WERI-Rb-1 (cell line): ENCODE results near the gene ADRA2C.

Source experiments
- DNase-seq: peaks from one replicate; pipeline ENCODE4 v3.0.0-alpha.2; 2020
- H3K27ac ChIP-seq: fragments of 250-450 bp; sonication (Bioruptor Pico); 2 replicates; pipeline ENCODE4 v1.5.1; 2020; ENCODE audit warnings: mild to moderate bottlenecking, moderate library complexity
- H3K27me3 ChIP-seq: fragments of 250-450 bp; sonication (Bioruptor Pico); 2 replicates; pipeline ENCODE4 v1.5.1; 2021; ENCODE audit warnings: mild to moderate bottlenecking, low read depth, moderate library complexity; ENCODE audit not compliant: insufficient read depth, severe bottlenecking
- H3K36me3 ChIP-seq: fragments of 250-450 bp; sonication (Bioruptor Pico); 2 replicates; pipeline ENCODE4 v1.5.1; 2020; ENCODE audit warnings: mild to moderate bottlenecking, moderate library complexity
- H3K4me3 ChIP-seq: 2 replicates; pipeline ENCODE4 v1.5.1; 2011; ENCODE audit warnings: low read depth, mild to moderate bottlenecking, control low read depth, low read length
- H3K9me3 ChIP-seq: fragments of 250-450 bp; sonication (Bioruptor Pico); 2 replicates; pipeline ENCODE4 v1.5.1; 2021; ENCODE audit warnings: mild to moderate bottlenecking, moderate library complexity; ENCODE audit not compliant: severe bottlenecking
- CTCF ChIP-seq: IDR thresholded peaks from 2 replicates; pipeline ENCODE4 v1.5.1; 2011; ENCODE audit warnings: low read depth, mild to moderate bottlenecking, control low read depth, inconsistent platforms, low read length

ADRA2C gene

GRCh38 chr4:3784454-3785291, 18.5 kb downstream of the ADRA2C start:
- no peaks in the 10 kb centered on the region for H3K9me3 ChIP-seq
- no peak overlapping the region for H3K4me3 ChIP-seq
- H3K27me3 ChIP-seq = no peaks in the 10 kb centered on the region
- no peak overlapping the region for H3K27ac ChIP-seq
- no peaks in the 10 kb centered on the region for H3K36me3 ChIP-seq
- no peak for TF ChIP-seq CTCF
- DNase-seq = peak; percentile 53

DNA sequence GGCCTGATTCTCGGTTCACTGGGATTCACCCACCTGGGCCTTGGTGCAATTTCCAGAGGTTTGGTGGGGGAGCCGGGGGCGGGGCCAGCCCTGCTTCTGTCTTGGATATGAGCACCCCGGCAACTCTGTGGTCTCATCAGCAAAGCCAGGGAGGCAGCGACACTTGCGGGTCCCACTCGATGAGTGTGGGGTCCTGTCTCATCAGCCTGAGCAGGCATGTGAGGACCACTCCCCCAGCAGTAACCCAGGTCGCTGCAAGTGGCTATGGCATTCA, 19.0 kb downstream of the ADRA2C start:
- H3K27ac ChIP-seq = no peak overlapping the region
- no peak for TF ChIP-seq CTCF
- no peaks in the 10 kb centered on the region for H3K36me3 ChIP-seq
- no peaks in the 10 kb centered on the region for H3K9me3 ChIP-seq
- no peak overlapping the region for H3K4me3 ChIP-seq
- H3K27me3 ChIP-seq = no peaks in the 10 kb centered on the region
- DNase-seq = no peak

DNA sequence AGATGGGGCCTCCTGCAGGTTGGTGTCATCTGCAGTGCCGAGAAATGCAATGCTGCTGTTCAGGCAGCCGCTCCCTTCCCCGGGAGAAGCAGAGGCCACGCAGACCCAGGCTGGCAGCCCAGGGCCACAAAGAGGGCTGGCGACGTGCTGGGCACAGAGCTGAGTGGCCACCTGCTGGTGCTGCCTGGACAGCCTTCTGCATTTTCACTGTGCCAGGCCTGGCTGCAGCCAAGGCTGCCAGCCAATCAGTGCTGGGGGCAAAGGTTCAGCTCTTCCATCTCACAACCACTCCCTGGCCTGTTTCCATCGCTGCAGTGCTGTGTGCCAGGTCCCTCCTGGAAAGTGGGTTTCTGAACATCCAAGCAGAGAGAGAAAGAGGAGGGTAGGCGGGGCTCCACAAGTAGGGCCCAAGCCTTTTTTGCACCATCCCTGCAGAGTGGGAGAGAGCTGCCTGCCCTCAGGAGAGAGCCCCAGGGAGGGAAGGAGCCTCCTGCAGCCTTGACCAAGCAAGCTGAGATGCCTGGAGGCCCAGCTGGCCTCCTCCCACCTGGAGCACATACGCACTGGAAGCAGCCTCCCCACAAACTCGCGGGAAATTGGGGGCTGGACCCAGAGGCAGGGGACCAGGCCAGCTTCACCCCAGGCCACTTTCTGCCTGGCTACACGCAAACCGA, 20.1 kb downstream of the ADRA2C start:
- Histone ChIP-seq H3K27ac (no peak overlapping the region), H3K36me3 (no peaks in the 10 kb centered on the region), H3K4me3 (no peak overlapping the region), H3K27me3 (no peaks in the 10 kb centered on the region), H3K9me3 (no peaks in the 10 kb centered on the region)
- DNase-seq = no peak
- TF ChIP-seq CTCF = no peak

DNA sequence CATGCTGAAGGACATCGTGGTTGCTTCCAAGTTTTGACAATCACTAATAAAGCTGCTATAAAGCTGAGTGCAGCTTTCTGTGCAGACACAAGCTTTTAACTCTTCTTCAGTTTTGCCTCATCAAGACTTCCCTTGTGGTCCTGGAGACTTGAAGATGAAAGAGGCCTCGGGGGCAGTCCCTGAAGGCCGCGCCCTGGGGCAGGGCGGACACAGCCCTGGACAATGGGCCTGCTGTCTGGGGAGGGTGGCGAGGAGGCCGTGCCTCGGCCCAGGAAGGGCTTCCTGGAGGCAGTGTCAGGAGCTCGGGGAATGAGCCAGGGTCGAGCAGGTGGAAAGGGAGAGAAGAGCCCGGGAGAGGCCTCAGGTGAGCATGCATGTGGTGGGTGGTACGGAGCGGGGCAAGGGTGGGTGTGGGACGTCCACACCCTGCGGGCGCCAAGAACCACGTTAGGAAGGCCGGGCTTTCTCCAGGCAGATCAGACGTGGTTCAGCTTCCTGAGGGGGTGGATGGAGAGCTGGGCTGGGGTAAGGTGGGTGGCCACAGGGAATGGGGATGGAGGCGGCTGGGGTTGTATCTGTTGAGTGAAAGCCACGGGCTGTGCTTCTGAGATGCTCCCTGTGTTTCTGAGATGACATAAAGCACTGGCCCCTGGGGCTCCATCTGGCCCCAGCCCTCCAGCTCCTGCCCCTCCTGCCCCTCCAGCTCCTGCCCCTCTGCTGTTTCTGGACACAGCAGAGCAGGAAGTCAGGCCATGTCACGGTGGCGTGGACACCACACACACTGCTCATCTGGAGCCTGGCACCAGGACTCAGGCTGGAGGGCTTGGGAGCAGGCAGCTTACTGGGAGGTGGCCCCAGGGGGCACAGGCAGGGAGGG, 21.5 kb downstream of the ADRA2C start:
- DNase-seq = no peak
- no peak for TF ChIP-seq CTCF
- Histone ChIP-seq H3K36me3 (no peaks in the 10 kb centered on the region), H3K27me3 (no peaks in the 10 kb centered on the region), H3K9me3 (no peaks in the 10 kb centered on the region), H3K27ac (no peak overlapping the region), H3K4me3 (no peak overlapping the region)

DNA sequence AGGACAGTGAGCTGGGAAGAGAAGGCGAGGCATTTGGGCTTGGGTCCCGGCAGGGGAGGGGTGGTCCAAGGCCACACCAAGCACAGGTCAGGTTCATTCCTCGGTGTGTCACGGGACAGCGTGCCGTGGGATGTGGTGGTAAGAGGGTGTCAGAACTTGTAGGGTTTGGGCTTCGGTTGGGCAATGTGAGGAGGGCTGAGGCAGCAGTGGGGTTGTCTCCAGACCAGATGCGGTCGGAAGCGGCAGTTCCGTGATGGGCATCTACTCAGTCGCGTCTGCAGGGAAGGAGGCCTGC, 22.1 kb downstream of the ADRA2C start:
- Histone ChIP-seq H3K9me3 (no peaks in the 10 kb centered on the region), H3K27me3 (no peaks in the 10 kb centered on the region), H3K4me3 (no peak overlapping the region), H3K36me3 (no peaks in the 10 kb centered on the region), H3K27ac (no peak overlapping the region)
- TF ChIP-seq CTCF = no peak
- no peak for DNase-seq
